GM21723 (cell line): ENCODE measurements around the gene SLC6A4.
"Not testable (repeated sequence)": the region's sequence is repeated elsewhere in the genome, so short reads cannot be mapped to it uniquely, and the experiment has no call there.

Experiments used
- ATAC-seq: cut with Tn5 transposase; IDR thresholded peaks from one replicate; pipeline ENCODE4 v1.9.1; 2021; ENCODE audit warnings: mild to moderate bottlenecking, moderate library complexity; ENCODE audit not compliant: unreplicated experiment

Gene SLC6A4

DNA sequence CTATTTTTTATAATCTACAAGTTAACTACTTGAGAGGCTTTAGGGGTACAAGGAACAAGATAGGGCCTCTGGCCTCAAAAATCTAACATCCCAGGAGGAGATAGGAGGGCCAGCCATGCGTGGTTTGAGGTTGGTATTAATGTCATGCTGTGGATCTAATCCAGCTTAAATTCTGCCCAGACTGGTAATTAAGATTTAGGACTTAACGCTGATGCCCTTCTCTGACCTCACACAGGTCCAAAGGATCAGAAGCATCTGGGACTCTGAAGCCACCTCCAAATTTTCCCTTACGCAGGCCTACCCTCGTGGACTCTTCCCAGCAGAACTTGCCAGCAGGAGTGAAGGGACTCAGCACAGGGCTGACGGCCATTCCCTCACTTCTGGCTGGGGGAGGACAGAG, 15.1 kb downstream of the SLC6A4 start:
- ATAC-seq: no peak

DNA sequence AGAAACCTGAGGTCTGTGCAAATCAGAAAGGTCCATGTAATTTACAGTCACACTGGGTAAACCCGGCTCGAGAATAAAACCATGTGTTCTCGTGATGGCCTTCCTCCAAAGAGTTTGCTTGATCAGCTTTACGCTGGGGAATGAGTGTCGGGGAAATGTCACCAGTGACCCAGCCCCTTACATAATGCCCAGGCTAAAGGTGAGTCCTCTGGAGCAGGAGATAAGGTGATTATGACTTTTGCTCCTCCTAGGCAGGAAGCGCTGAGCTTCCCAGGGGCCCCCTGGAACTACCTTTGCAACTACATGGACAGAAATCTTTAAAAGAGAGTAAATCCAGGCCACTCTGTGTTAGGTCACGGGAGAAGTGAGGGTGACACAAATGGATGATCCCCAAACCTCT, 15.7 kb downstream of the SLC6A4 start:
- no peak for ATAC-seq

DNA sequence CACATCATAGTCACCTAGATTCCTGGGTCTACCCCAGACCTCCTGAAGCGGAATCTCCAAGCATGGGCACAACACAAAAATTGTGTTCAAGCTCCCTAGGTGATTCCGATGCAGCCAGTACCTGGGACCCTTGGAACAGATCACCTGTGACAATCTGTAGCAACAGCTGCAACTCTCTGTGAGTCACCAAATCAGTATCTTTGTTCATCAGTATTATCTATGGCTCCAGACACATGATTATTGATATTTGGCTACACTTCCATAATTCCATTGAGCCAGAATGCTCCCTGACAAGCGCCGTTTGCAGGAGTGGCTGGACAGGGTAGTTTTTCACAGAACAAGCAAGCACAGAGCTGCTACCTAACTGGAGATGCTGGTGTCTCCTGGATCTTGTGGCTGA, 16.2 kb downstream of the SLC6A4 start:
- no peak for ATAC-seq

DNA sequence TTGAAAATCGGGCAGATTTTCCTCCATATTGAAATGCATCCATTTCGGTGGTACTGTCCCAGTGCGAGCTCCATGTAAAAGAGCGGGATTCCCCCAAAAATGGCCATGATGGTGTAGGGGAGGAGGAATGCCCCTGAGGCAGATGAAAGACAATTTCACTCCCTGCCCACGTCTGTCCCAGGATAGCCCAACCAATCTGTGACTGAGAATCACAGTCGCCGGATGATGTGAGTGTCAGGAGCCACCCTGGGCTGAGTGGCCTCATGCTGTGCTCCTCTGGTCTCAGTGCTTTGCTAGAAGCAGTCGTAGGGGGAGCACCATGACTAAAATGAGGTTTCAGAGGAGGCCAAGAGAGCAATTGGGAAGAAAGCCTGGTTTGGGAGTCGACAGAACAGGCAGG, 16.7 kb downstream of the SLC6A4 start:
- ATAC-seq: no peak

DNA sequence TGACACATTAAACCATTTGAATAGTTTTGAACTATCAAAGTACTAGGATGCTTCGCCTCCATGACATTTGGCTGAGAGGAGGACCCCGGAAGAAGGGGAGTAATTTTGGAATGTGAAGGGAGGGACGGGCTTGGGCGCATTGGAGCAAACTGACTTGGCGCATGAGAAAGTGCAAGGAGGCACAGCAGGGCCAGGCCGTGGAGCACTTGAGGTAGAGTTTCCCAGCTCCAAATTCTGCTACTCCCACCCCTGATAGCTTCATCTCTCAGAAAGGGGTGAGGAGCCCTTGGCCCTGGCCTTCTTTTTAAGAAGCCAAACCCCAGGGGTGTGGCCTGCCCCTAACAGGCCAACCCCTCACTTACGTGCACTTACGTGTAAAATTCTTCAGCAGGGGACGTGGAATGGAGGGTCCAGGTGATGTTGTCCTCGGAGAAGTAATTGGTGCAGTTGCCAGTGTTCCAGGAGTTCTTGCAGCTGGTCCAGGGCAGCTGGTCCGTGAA, 17.7 kb downstream of the SLC6A4 start:
- ATAC-seq: no peak

DNA sequence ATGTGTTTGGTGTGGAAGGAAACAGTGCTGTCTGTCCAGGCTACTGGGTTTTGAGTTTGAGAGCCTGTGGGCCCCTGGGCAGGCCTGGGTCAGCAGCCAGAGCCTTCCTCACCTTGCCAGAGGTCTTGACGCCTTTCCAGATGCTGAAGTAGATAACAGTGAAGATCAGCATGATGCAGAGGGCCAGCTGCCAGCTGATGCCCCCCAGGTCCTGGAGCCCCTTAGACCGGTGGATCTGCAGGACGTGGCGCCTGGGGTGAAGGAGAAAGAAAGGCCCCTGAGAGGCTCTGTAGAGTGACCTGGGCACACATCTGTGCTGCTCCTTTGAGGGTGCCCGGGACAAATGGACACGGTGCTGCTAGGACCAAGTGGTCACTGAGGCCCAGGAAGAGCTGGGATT, 18.4 kb downstream of the SLC6A4 start:
- ATAC-seq: no peak

DNA sequence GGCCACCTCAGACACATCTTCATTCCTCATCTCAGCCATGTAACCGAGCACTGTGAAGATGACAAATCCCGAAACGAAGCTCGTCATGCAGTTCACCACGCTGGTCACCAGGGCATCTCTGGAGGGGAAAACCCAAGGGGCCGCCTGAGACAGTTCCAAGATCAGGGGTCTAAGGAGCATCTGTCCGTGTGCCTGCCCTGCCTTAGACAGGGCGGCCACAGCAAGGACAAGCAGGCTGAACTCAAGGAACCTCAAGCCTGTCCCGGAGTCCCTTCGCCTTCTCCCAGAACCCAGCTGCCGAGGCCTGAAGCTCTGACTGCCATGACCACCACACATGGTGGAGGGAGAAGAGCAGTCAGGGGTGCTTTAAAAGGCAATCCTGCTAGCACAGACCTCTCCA, 22.7 kb downstream of the SLC6A4 start:
- ATAC-seq: peak; percentile 71

DNA sequence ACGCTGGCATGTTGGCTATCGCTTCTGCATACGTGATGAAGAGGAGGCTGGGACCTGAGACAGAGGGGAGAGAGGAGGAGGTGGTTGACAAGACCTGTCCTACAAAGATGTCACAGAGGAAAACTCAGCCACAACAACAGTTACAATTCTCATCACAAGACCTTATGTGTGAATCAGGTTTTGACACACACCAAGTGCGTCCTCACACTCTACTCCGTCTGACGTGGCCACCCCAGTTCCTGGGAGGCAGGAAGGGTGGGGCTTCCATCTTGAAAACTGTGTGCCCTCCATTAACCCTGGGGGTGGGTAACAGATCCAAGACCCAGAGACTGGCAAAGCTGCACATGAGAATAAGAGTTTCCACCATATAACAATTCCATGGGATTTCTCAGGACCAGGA, 24.1 kb downstream of the SLC6A4 start:
- ATAC-seq: no peak

DNA sequence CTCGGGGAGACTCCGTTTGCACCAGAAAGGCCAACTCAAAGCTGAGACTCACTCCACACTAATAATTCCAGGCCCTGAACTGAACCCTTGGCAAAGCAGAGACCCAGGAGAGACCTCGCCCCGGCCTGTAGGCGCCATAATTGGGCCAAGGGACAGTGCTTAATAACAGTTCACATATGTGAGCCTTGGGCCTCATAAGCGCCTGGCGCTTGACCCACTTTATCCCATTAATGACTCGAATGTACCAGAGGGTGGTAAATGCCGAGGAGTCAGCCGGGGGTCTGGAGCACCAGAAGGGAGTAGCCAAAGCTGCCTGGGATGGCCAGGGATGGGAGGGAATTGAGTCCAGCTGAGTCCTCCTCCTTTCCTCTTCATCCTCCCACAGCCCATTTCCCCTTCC, 24.6 kb downstream of the SLC6A4 start:
- ATAC-seq: no peak

DNA sequence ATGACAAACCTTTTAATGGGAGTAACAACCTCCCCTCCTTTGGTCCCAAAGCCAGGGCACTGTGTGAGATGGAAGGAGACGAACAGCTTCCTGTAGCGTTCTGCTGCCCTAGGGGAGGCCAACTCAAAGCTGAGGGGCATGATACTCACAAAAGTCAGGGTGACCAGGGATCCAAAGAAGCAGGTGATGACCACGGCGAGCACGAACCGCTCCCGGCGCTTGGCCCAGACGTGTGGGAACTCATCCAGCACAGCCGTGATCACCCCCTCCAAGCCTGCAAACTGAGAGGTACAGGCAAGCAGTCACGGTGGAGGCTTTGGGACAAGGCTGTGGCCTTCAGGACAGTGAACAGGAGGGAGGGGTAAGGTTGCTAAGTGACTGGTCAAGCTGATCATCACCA, 25.1 kb downstream of the SLC6A4 start:
- ATAC-seq: no peak

DNA sequence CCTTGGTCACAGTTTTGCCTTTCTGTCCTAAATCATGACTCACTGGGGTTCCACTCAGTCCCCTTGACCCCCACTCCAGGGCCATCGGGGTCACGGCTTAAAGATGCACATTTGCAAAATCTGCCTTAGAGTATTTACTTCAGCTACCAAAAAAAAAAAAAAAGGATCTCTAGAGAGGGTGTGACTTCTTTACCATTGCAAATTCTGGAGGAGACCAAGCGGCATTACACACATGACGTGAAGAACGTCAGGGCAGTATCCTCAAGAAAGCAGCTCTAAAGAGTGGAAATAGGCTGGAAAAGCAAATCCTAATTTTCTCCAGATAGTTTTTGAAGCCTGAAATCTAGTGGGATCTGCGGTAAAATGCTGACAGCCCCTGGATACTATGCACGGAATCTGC, 25.6 kb downstream of the SLC6A4 start:
- ATAC-seq: no peak

DNA sequence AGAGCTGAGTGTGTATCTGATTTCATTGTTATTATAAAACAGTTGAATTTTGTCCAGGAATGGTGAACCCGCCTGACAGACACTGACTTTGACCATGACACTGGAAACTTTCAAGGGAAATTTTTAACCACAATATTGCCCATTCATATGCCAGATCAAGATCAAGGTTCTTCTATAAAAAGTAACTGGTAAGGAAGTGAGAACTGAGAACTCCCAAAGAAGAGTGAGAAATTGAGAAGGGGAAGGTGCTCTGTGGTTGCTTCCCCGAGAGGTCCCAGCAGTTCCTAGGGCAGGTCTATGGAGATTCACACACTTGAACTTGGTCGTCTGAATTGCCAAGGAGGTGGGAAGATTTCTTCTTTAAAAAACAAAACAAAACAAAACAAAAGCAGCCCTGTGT, 27.3 kb downstream of the SLC6A4 start:
- no peak for ATAC-seq

DNA sequence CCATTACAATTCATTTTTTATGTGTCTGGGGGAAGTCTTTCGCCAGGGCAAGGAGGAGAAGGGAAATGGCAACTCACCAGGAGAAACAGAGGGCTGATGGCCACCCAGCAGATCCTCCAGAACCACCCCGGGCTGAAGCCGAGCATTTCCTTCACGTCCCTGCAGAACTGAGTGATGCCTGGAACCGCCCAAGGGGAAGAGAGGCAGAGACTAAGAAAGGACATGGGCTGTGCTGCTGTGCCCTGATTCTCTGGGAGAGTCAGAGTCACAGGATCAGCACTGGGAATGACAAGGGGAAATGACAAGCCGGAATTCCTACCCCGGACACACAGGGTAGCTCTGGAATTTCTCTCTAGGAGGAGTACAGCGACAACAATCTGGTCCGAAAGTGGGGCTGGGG, 27.8 kb downstream of the SLC6A4 start:
- ATAC-seq: no peak

DNA sequence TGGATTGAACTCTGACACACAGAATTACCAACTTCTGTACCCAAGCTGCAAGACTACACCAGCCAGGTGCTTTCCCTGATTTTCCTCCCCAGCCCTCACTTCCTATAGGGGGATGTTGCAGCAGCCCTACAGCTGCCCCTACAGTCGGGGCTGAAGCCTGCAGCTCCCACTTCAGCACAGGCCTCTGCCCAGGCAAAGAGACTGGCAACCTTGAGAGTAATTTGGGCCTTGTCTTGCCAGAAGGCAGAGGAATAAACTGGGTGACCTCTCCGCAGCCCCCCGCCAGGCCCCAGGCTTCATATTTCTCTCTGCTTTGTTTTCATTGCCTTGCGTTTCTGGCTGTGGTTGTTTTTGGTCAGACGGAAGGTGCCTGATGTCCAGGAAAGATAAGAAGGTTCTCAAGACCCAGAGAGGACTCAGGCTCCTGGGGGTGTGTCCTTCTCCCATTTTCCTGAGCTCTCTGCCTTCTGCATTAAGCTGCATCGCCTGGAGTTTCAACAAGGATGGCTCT, 32.0 kb downstream of the SLC6A4 start:
- ATAC-seq: no peak

DNA sequence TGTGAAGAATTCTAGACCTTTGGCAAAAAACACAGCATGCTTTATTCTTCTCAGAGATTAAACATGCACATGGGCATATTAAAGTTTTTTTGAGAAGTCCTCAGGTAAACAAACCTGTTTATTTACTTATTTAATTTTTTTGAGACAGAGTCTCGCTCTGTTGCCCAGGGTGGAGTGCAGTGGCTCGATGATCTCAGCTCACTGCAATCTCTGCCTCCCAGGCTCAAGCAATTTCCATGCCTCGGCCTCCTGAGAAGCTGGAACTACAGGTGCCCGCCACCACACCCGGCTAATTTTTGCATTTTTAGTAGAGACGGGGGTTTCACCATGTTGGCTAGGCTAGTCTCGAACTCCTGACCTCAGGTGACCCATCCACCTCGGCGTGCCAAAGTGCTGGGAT, 34.8 kb downstream of the SLC6A4 start:
- ATAC-seq: not testable (repeated sequence)

DNA sequence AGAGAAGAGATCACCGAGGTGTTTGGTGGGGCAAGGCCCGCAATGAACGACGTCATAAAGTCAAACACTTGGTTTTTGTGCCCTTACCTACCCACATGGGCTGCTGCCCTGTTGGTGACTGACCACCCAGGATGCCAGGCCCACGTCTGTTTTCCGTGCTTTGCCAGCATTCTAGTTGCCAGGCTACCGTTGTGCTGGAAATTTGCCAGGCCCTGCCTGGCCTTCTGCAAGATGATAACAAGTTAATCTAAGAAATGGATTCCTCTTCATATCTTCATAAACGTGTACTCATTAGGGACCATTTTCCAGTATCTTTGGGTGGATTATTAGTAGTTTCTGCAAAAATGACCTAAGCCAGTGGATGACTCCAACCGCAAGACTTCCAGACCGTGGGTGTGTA, 35.4 kb downstream of the SLC6A4 start:
- no peak for ATAC-seq

DNA sequence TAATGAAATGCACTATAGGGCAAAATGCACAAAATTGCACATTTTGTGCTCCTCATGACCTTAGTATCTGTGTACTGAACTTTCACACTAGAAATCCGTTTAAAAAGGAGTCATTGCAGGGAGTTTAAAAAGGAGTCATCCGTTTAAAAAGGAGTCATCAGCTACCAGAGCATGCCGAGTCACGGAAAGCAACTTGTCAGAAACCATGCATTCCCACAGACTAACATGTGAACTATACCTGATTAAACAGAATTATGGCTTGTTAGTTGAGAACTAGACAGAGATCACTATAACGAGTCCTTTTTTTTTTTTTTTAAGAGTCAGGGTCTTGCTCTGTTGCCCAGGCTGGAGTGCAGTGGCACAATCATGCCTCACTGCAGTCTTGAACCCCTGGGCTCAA, 35.9 kb downstream of the SLC6A4 start:
- no peak for ATAC-seq

DNA sequence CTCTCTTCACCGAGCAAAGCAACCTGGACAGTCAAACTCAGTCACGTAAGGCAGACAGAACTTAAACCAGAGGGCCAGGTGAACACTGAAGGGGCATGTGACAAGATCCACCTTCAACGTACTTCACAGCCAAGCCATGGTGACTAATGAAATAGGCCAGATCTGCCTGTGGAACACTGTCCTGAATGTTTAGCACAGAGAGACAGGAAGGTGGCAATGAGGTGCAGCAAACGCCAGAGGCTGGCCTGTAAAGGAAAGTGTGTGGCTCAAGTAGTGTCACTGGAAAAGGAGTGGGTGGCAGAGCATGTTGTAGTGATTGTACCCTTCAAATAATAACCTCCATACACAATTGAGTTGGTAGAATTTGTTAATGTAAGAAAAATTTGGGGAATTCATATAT, 38.1 kb downstream of the SLC6A4 start:
- no peak for ATAC-seq

DNA sequence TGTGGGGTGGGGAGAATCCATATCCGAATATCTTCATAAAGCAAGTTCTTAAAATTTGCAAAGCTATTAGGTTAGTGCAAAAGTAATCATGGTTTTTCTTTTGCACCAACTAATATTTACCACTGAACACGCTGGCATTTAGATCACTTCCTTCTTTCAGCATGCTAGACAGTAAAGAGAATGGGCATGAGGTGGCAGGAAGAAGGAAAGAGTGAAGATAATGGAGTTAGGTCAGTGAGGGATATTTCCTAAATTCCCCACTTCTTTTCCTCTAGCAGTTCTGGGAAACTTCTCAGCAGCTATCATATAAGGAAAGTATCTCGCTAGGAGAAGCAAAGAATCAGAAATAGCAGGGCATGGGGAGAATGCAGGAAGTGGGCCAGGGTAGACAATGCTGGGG, 39.0 kb downstream of the SLC6A4 start:
- no peak for ATAC-seq

DNA sequence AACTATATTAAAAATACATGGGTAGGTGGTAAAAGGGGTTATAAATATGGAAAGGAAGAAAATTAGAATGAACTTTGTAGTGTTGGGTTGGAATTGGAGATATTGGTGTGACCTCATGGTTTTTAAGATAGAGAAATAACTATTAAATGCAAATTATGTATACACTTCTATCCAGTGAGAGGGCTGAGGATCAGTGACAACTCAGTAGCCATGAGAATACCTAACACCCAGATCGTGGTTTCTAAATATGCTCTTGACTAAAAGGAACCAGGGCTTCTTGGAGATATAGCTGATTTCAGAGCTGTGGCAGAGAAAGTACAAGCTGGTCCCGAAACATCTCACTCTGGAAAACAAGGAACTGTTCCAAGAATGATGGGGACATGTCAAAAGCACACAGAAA, 44.4 kb downstream of the SLC6A4 start:
- ATAC-seq: no peak

DNA sequence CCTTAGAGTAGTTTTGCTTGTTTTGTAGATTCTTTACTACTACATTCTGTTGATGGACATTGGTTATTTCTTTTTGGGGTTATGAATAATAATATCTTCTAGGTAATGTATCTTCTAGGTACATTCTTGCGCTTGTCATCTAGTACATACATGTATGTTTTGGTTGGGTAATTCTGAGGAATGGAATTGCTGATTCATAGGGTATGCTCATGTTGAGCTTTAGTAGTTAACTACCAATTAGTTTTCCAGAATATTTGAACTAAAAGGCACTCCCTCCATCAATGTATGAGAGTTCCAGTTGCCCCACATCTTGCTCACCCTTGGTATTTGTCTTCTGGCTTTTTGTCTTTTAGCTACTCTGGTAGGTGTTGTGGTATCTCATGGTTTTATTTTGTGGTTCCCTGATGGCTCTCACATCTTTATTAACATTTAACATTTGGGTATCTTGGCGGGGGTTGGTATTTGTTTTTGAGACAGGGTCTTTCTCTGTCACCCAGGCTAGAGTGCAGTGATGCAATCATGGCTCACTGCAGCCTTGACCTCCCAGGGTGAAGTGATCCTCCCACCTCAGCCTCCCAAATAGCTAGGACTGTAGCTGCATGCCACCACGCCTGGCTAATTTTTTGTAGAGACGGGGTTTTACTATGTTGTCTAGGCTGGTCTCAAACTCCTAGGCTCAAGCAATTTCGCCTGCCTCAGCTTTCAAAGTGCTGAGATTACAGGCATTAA, 47.1 kb downstream of the SLC6A4 start:
- no peak for ATAC-seq

DNA sequence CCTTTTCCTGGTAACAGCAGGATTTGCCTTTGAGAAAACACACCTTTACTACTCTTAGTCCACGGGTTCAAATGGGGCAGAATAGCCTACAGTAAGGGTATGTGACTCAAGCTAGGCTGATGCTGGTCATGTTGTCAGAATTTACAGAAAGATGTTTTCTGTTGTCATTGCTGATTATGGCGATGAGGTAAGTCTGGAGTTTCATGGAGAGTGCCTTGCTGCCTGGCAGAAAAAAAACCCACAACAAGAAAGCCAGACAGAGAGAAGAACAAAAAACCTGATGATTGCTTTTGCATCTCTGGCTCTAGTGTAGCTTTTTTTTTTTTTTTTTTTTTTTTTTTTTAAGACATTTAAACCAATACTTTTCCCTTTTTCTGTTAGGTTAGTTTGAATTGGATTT, 47.9 kb downstream of the SLC6A4 start:
- ATAC-seq: no peak

DNA sequence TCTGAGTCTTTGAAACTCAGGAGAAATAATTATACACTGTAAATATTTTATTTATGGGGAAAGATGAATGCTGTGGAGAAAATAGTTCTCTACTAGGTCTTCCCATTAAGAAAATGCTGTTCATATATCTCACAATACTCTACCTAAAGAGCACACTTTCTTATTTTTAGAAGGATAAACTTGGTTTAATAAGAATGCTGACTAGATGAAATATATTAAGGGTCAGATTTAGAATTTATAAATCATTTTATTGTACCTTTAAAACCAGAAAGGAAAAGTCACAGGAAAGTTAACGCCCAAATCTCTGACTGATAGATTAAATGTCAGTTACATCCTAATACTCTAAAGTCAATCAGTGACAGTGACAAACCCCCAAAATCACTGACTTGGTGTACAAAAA, 48.7 kb downstream of the SLC6A4 start:
- ATAC-seq: no peak
